ENCODE measurements around the gene IL1B.

DNA sequence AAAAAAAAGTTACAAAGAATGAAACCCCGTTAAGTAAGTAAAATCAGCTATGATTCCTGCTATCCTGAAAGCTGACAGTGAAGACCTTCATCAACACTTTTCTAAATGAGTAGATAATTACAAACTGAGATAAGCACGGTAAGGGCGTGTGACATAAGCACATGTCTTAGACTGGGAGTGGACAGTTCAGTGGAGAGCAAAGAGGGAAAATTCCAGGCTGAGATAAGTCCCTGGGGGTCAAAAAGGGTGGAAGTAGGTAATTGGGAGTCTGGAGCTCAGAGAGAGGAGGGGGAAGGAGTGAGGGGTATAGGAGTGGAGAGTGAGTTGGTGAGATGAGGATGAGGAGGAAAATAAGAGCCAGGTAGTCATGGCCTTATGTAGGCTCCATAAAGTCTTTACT is 47.9 kb downstream of the IL1B start:
- TF ChIP-seq, protein P1, sequence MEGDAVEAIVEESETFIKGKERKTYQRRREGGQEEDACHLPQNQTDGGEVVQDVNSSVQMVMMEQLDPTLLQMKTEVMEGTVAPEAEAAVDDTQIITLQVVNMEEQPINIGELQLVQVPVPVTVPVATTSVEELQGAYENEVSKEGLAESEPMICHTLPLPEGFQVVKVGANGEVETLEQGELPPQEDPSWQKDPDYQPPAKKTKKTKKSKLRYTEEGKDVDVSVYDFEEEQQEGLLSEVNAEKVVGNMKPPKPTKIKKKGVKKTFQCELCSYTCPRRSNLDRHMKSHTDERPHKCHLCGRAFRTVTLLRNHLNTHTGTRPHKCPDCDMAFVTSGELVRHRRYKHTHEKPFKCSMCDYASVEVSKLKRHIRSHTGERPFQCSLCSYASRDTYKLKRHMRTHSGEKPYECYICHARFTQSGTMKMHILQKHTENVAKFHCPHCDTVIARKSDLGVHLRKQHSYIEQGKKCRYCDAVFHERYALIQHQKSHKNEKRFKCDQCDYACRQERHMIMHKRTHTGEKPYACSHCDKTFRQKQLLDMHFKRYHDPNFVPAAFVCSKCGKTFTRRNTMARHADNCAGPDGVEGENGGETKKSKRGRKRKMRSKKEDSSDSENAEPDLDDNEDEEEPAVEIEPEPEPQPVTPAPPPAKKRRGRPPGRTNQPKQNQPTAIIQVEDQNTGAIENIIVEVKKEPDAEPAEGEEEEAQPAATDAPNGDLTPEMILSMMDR (conservative IDR thresholded peaks at IDR 0.05) = no peak
- TF ChIP-seq ZFX (IDR thresholded peaks at IDR 0.05) = no peak

All from C4-2B (cell line).